ENCODE data around the gene ZNF80.

GRCh38 chr3:114217266-114217665 is 20.1 kb downstream of the ZNF80 start:
- TF ChIP-seq CTCF (IDR thresholded peaks at IDR 0.05 in 8 of 11, conservative IDR thresholded peaks at IDR 0.05 in 3 of 11) (no peak), POLR2A (IDR thresholded peaks at IDR 0.05) (no peak)

Data from spleen (tissue), 7 donors.